Liver (tissue), 9 donors: Measurements from ENCODE around the gene SLC12A5. TPM values are rescaled to one million over a fixed set of nuclear protein-coding genes. Genes with fewer than 3 reads are reported as not detected.

ENCODE experiments used
- DNase-seq: peaks from one replicate; pipeline ENCODE4 v3.0.0-alpha.2; 2017; ENCODE audit warnings: low spot score
- H3K27ac ChIP-seq, 2 donors: one replicate each; pipeline ENCODE4 v1.7.0; 2013; ENCODE audit warnings: inconsistent platforms in 2 of 2, low read length in 2 of 2, control low read depth in 1 of 2, low read depth in 1 of 2, mild to moderate bottlenecking in 1 of 2
- H3K27me3 ChIP-seq, 4 donors: one replicate each; pipeline versions ENCODE4 v1.6.1 to v1.7.0; 2013; ENCODE audit warnings: low read length in 3 of 4, inconsistent platforms in 1 of 4, mild to moderate bottlenecking in 1 of 4, moderate library complexity in 1 of 4; ENCODE audit not compliant: control insufficient read depth in 4 of 4, insufficient read depth in 4 of 4
- H3K36me3 ChIP-seq, 4 donors: one replicate each; pipeline versions ENCODE4 v1.6.1 to v1.7.0; 2013; ENCODE audit warnings: low read length in 3 of 4, mild to moderate bottlenecking in 3 of 4, low read depth in 1 of 4, moderate library complexity in 1 of 4; ENCODE audit not compliant: control insufficient read depth in 4 of 4, insufficient read depth in 3 of 4
- H3K4me1 ChIP-seq, 4 donors: one replicate each; pipeline versions ENCODE4 v1.6.1 to v1.7.0; 2013; ENCODE audit warnings: low read length in 3 of 4, mild to moderate bottlenecking in 3 of 4, moderate library complexity in 1 of 4; ENCODE audit not compliant: control insufficient read depth in 4 of 4, insufficient read depth in 4 of 4
- H3K4me3 ChIP-seq, 3 donors: one replicate each; pipeline versions ENCODE4 v1.6.1 to v1.7.0; 2013; ENCODE audit warnings: low read length in 3 of 3, control low read depth in 1 of 3, low read depth in 1 of 3, mild to moderate bottlenecking in 1 of 3
- H3K9ac ChIP-seq, 2 donors: one replicate each; pipeline ENCODE4 v1.7.0; 2013; ENCODE audit warnings: low read length in 2 of 2, mild to moderate bottlenecking in 2 of 2, moderate library complexity in 2 of 2, control low read depth in 1 of 2, low read depth in 1 of 2
- H3K9me3 ChIP-seq, 4 donors: one replicate each; pipeline versions ENCODE4 v1.6.1 to v1.7.0; 2013; ENCODE audit warnings: low read length in 3 of 4; ENCODE audit not compliant: control insufficient read depth in 4 of 4
- ATF3 ChIP-seq: IDR thresholded peaks from 2 replicates; pipeline ENCODE4 v1.6.1; 2016; ENCODE audit warnings: antibody characterized with exemption
- FOXA1 ChIP-seq: IDR thresholded peaks from 2 replicates; pipeline ENCODE4 v1.6.1; 2016; ENCODE audit warnings: antibody characterized with exemption
- GABPA ChIP-seq, 2 donors: IDR thresholded peaks in 1 of 2; conservative IDR thresholded peaks in 1 of 2; 2 replicates each; pipeline ENCODE4 v1.6.1; 2016; ENCODE audit warnings: antibody characterized with exemption in 2 of 2, mild to moderate bottlenecking in 1 of 2, moderate library complexity in 1 of 2
- HNF4A ChIP-seq, 2 donors: conservative IDR thresholded peaks; 2 replicates each; pipeline ENCODE4 v1.6.1; 2016; ENCODE audit warnings: antibody characterized with exemption in 2 of 2, mild to moderate bottlenecking in 2 of 2
- HNF4G ChIP-seq: IDR thresholded peaks from 2 replicates; pipeline ENCODE4 v1.6.1; 2016; ENCODE audit warnings: antibody characterized with exemption
- MAX ChIP-seq: IDR thresholded peaks from 2 replicates; pipeline ENCODE4 v1.6.1; 2016; ENCODE audit warnings: antibody characterized with exemption
- NR2F2 ChIP-seq: IDR thresholded peaks from 2 replicates; pipeline ENCODE4 v1.6.1; 2016; ENCODE audit warnings: antibody characterized with exemption
- RAD21 ChIP-seq, 2 donors: IDR thresholded peaks; 2 replicates each; pipeline ENCODE4 v1.6.1; 2016; ENCODE audit warnings: antibody characterized with exemption in 2 of 2, mild to moderate bottlenecking in 2 of 2
- REST ChIP-seq: IDR thresholded peaks from 2 replicates; pipeline ENCODE4 v1.6.1; 2016; ENCODE audit warnings: antibody characterized with exemption, mild to moderate bottlenecking
- RXRA ChIP-seq, 2 donors: IDR thresholded peaks; 2 replicates each; pipeline ENCODE4 v1.6.1; 2017 to 2018; ENCODE audit warnings: antibody characterized with exemption in 2 of 2, mild to moderate bottlenecking in 1 of 2
- SP1 ChIP-seq: IDR thresholded peaks from 2 replicates; pipeline ENCODE4 v1.6.1; 2018; ENCODE audit warnings: antibody characterized with exemption, mild to moderate bottlenecking
- TAF1 ChIP-seq: conservative IDR thresholded peaks from 2 replicates; pipeline ENCODE4 v1.6.1; 2016; ENCODE audit warnings: antibody characterized with exemption, mild to moderate bottlenecking
- WGBS: extraction: QIAGEN DNeasy Blood & Tissue Kit; methylation state at CpG from one replicate; pipeline ENCODE4 v1.1.7; 2013; 5-methylcytosine and 5-hydroxymethylcytosine counted together
- polyA plus RNA-seq, 2 donors: library from polyadenylated mRNA; stranded (reverse) in 1 of 2; unstranded in 1 of 2; fragments of 200-250 nt in 1 of 2; fragments of >200 nt in 1 of 2; fragmentation: Nextera tagmentation in 1 of 2; extraction: Ambion mirVana in 1 of 2; gene quantifications; one replicate each; pipeline versions ENCODE4 v1.2.1 to v1.2.3, GENCODE V29; 2013 to 2015
- total RNA-seq, 2 donors: library from RNA; depleted of rRNA; stranded (reverse); fragments of >200 nt; gene quantifications; one replicate each; pipeline ENCODE4 v1.2.3, GENCODE V29; 2014
- donor health status: healthy.
- donor health status: healthy.
- donor health status: healthy.
- donor health status: healthy.
- donor health status: healthy.

The SLC12A5 gene
- total and polyA plus RNA-seq, 4 donors = 0.33 to 1.5 TPM; not detected in 2

- DNase-seq = no peak
- Histone ChIP-seq H3K36me3 (no peaks in the 10 kb centered on the region), H3K27ac (no peak overlapping the region), H3K4me1 (peaks cover 2 to 9% (median 4%) of the 10 kb centered on the region in 4 donors), H3K4me3 (no peak overlapping the region), H3K9ac (no peak overlapping the region), H3K27me3 (peaks cover 0 to 24% (median 12%) of the 10 kb centered on the region in 4 donors), H3K9me3 (no peaks in the 10 kb centered on the region)
- TF ChIP-seq HNF4G (no peak), ATF3 (no peak), REST (peak; percentile 99)
- 17% methylated on average over 4 of the region's 4 CpGs for WGBS
Measured at GRCh38 chr20:46027245-46027853, 1.7 kb upstream of the SLC12A5 start.

GRCh38 chr20:46028110-46028509, 905 bp upstream of the SLC12A5 start:
- Histone ChIP-seq H3K36me3 (no peaks in the 10 kb centered on the region), H3K4me1 (peaks cover 0 to 7% (median 3%) of the 10 kb centered on the region in 4 donors), H3K27me3 (peaks cover 0 to 31% (median 13%) of the 10 kb centered on the region in 4 donors), H3K4me3 (no peak overlapping the region), H3K9ac (no peak overlapping the region), H3K27ac (no peak overlapping the region), H3K9me3 (no peaks in the 10 kb centered on the region)
- DNase-seq = no peak
- TF ChIP-seq SP1 = no peak
- WGBS = 69% methylated on average over 7 of the region's 7 CpGs

GRCh38 chr20:46030284-46031013, 1.4 kb downstream of the SLC12A5 start:
- Histone ChIP-seq H3K9ac (no peak overlapping the region), H3K9me3 (no peaks in the 10 kb centered on the region), H3K4me1 (peaks cover 0 to 7% (median 3%) of the 10 kb centered on the region in 4 donors), H3K36me3 (no peaks in the 10 kb centered on the region), H3K27me3 (peaks cover 0 to 31% (median 14%) of the 10 kb centered on the region in 4 donors), H3K4me3 (no peak overlapping the region), H3K27ac (no peak overlapping the region)
- DNase-seq = no peak
- no peak for TF ChIP-seq MAX
- no peak for TF ChIP-seq TAF1
- no peak for TF ChIP-seq REST
- no peak for TF ChIP-seq HNF4A (conservative IDR thresholded peaks at IDR 0.05)
- no peak for TF ChIP-seq GABPA (IDR thresholded peaks at IDR 0.05 in 1 of 2, conservative IDR thresholded peaks at IDR 0.05 in 1 of 2)
- no peak for TF ChIP-seq FOXA1
- TF ChIP-seq RAD21 (IDR thresholded peaks at IDR 0.05) = no peak
- TF ChIP-seq RXRA (IDR thresholded peaks at IDR 0.05) = no peak
- no peak for TF ChIP-seq NR2F2
- TF ChIP-seq ATF3 = no peak
- 13% methylated on average over 49 of the region's 49 CpGs for whole genome bisulfite sequencing
